Measurements from ENCODE around the gene SRMS.
A peak's percentile ranks its signal among the peaks of the same experiment; 100 is the strongest.

Gene SRMS

DNA sequence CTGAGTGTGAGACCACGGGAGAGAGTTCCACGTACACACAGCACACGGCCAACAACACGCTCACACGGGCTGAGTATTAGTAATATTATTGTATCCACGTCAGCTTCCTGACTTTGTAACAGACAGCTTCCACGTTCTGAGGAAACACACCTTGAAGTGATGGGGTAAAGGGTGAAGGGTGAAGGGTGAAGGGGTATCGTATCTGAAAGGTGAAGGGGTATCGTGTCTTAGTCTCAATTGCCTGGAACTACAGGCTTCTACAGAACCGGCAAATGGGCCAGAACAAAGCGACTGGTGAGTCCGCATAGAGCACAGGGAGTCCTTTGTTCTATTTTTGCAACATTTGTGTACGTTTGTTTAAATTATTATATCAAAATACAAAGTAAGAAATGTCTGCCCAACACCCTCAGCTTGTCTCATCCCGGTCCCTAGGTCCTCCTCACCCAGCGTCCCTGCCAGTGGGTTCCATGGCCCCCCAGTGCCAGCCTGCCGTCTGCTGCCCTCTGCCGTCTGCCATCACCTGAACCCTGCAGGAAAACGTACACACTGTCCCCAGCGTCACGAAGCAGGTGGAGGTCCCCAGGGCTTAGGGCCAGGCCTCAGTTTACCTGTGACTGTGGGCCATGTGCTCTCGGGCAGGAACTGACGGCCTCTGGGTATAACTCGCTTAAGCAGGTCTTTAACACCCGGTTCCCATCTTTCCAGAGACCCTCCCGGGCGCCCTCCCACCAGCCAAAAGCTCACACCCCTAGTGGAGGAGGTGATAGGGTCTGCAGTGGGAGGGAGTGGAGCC is 30.9 kb upstream of the SRMS start:
- TF ChIP-seq, protein P1, sequence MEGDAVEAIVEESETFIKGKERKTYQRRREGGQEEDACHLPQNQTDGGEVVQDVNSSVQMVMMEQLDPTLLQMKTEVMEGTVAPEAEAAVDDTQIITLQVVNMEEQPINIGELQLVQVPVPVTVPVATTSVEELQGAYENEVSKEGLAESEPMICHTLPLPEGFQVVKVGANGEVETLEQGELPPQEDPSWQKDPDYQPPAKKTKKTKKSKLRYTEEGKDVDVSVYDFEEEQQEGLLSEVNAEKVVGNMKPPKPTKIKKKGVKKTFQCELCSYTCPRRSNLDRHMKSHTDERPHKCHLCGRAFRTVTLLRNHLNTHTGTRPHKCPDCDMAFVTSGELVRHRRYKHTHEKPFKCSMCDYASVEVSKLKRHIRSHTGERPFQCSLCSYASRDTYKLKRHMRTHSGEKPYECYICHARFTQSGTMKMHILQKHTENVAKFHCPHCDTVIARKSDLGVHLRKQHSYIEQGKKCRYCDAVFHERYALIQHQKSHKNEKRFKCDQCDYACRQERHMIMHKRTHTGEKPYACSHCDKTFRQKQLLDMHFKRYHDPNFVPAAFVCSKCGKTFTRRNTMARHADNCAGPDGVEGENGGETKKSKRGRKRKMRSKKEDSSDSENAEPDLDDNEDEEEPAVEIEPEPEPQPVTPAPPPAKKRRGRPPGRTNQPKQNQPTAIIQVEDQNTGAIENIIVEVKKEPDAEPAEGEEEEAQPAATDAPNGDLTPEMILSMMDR (IDR thresholded peaks at IDR 0.05; ENCODE audit: extremely low read depth, insufficient read depth, missing control alignments) = peak; percentile 2
- in situ Hi-C loops (cut with MboI; ENCODE audit: low pct_unique_long_range_greater_than_20kb, low sequenced_read_pairs, unreplicated experiment) = no loop called here
- DNase-seq (ENCODE audit: low spot score) = no peak

DNA sequence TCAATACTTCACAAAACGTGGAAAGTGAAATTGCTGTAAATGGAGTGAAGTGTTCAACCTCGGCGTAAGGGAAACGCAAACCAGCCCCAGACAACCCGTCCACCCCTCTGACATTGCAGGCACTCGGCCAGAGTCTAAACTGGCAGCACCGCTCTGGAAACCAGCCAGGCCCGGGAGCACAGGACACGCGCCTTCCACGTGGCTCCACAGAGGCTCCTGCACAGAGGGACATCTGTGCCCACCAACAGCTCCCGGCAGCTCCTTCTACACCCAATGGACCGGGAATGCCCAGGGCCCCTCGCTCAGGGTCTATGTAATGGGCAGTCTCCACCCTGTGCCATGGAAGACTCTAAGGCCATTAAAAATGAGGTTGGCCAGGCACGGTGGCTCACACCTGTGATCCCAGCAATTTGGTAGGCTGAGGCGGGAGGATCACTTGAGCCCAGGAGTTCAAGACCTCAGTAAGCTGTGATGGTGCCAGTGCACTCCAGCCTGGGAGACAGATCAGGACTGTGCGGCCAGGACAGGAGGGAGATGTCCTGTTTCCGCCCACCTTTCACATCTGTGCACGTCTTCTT is 29.9 kb upstream of the SRMS start:
- no peak for DNase-seq (ENCODE audit: low spot score)
- in situ Hi-C loops (cut with MboI; ENCODE audit: low pct_unique_long_range_greater_than_20kb, low sequenced_read_pairs, unreplicated experiment) = no loop called here

DNA sequence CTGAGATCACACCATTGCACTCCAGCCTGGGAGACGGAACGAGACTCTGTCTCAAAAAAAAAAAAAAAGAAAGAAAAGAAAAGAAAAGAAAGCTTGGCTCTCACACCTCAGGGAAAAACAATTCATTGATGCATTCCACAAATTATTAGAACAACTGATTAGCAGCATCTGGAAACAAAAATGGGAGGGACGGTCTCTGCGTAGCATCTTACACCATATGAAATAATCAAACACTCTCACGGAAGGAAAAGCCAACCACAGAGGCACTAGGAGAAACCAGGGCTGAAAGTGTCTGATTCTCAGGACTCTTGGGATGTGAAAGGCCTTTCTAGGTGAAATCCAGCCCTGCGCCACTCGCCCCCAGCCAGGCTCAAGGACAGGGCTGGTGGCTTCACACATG is 28.8 kb upstream of the SRMS start:
- DNase-seq (ENCODE audit: low spot score) = no peak
- TF ChIP-seq, protein P1 (IDR thresholded peaks at IDR 0.05; ENCODE audit: extremely low read depth, insufficient read depth, missing control alignments) = no peak
- in situ Hi-C loops (cut with MboI; ENCODE audit: low pct_unique_long_range_greater_than_20kb, low sequenced_read_pairs, unreplicated experiment) = no loop called here

More for the DNA sequence above, 29.9 kb upstream of the SRMS start:
- TF ChIP-seq, protein P1 (IDR thresholded peaks at IDR 0.05; ENCODE audit: extremely low read depth, insufficient read depth, missing control alignments) = no peak

DNA sequence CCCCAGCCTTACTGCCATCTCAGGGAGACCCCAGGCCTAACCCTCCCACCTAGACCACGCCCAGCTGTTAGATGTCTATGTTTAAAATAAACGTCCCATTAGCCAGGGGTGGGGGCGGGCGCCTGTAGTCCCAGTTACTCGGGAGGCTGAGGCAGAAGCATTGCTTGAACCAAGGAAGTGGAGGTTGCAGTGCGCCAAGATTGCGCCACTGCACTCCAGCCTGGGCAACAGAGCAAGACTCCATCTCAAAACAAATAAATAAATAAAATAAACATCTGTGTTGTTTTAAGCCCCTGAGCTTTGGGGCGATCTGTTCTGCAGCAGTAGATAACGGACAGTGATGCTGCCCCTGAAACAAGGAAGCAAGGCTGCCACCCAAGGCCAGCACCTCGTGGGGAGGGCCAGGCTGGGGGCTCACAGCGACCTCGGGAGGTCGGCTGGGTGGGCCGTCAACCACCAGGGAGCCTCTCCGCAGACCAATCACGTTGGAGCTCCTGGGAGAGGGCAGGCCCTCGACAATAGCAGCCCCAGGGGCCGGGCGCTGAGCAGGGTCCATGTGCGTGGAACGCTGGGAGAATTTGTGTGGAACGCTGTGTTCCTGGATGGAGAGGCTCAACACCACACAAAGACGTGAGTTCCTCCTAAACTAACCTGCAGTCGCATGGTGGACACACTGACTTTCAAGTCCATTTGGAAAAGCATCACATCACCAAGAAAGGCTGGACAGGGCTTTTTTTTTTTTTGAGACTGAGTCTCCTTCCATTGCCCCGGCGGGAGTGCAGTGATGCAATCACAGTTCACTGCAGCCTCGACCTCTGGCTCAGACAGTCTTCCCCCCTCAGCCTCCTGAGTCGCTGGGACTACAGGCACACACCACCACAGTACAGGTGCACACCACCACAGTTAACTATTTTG is 27.5 kb upstream of the SRMS start:
- no peak for DNase-seq (ENCODE audit: low spot score)
- TF ChIP-seq, protein P1 (IDR thresholded peaks at IDR 0.05; ENCODE audit: extremely low read depth, insufficient read depth, missing control alignments) = no peak
- in situ Hi-C loops (cut with MboI; ENCODE audit: low pct_unique_long_range_greater_than_20kb, low sequenced_read_pairs, unreplicated experiment) = no loop called here

DNA sequence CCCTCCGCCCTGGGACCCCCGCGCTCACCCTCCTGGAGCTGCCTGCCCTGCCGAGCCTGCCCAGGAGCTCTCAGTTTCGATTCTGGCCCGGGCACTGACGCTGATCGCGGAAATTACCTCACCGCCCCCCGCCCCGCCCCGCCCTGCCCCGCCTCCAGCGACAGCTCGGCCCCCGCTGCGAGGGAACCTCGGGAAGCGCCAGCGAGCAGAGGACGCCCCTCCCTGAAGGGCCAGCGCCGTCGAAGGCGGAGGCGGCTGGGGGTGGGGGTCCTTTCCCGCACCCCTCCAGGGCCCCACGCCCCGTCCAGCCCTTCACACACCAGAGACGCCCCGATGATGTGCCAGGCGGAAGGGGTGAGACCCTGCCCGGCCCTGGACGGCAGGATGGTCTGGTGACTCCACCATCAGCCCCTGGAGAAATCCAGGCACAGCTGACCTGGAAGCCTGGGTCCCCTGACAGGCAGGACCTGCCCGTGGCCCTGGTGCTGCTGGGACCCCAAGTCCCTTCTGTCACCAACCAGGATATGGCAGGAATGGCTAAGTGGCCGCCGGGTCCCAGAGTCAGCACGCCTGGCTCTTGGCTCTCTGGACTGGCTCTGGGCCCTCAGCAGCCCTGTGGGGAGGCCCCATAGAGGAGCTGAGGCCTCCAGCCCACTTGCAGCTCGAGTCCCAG is 26.7 kb upstream of the SRMS start, which contains the start of gene HELZ2:
HELZ2 (minus strand) TSS at position 84 of the 673 bp plus-strand sequence. CDS start 1,854 bp downstream, outside the sequence.
- TF ChIP-seq, protein P1 (IDR thresholded peaks at IDR 0.05; ENCODE audit: extremely low read depth, insufficient read depth, missing control alignments) = no peak
- DNase-seq (ENCODE audit: low spot score) = peak; percentile 91
- in situ Hi-C loops (cut with MboI; ENCODE audit: low pct_unique_long_range_greater_than_20kb, low sequenced_read_pairs, unreplicated experiment) = no loop called here

DNA sequence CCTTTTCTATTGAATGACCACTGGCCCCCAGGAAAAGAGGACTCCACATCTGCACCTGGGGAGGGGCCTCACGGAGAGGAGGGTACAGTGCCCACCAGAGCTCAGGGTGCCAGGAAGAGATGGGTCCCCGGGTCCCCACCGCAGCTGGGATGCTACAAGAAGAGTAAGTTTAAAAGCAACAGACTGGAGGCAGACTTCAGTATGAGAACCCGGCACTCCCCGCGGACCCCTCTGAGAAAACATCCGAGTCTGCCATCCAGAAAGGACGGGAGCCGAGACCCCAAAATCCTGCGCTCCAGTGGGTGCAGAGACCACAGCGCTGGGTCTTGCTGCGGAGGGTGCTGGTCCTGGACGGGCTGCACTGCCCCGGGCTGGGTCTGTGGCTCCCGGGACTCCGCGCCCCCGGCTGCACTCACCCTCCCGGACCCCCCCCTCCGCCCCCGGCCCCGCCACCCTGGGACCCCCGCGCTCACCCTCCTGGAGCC is 26.1 kb upstream of the SRMS start:
- in situ Hi-C loops (cut with MboI; ENCODE audit: low pct_unique_long_range_greater_than_20kb, low sequenced_read_pairs, unreplicated experiment) = no loop called here
- TF ChIP-seq, protein P1 (IDR thresholded peaks at IDR 0.05; ENCODE audit: extremely low read depth, insufficient read depth, missing control alignments) = no peak

More for the DNA sequence above, 26.1 kb upstream of the SRMS start:
- DNase-seq (ENCODE audit: low spot score) = no peak

Data from GM13977 (cell line).